SH-SY5Y (cell line): Measurements from ENCODE around the gene PCGF1.

Experiments used
- GATA2 ChIP-seq: IDR thresholded peaks from 2 replicates; pipeline ENCODE4 v1.6.1; 2011; ENCODE audit warnings: mild to moderate bottlenecking, low read depth, low read length
- GATA3 ChIP-seq: IDR thresholded peaks from 2 replicates; pipeline ENCODE4 v1.6.1; 2011; ENCODE audit warnings: low read depth, mild to moderate bottlenecking, low read length, moderate library complexity

GRCh38 chr2:74554820-74555531 lies 47.5 kb upstream of the PCGF1 start:
- TF ChIP-seq GATA2 (no peak), GATA3 (no peak)
